Transverse colon (tissue), 4 donors: Measurements from ENCODE around the gene PCSK7.

Experiments
- CTCF ChIP-seq, 5 experiments: fragments of 200-600 bp in 3 of 5; fragments of 450-650 bp in 2 of 5; sonication (generic) in 3 of 5; IDR thresholded peaks; 1 replicate in 2 of 5; 2 replicates in 3 of 5; pipeline ENCODE4 v1.5.1; 2016 to 2017; ENCODE audit warnings: antibody characterized with exemption in 5 of 5, inconsistent platforms in 3 of 5, mild to moderate bottlenecking in 2 of 5, moderate library complexity in 1 of 5
- EP300 ChIP-seq: sonication (generic); formaldehyde crosslinking; IDR thresholded peaks from one replicate; pipeline ENCODE4 v1.6.1; 2017; ENCODE audit warnings: antibody characterized with exemption, low read depth
- POLR2A ChIP-seq: fragments of 450-650 bp; IDR thresholded peaks from one replicate; pipeline ENCODE4 v1.6.1; 2016; ENCODE audit warnings: antibody characterized with exemption, mild to moderate bottlenecking, moderate library complexity
- POLR2AphosphoS5 ChIP-seq, 3 donors: sonication (generic); formaldehyde crosslinking; IDR thresholded peaks; one replicate each; pipeline ENCODE4 v1.6.1; 2016; ENCODE audit warnings: antibody characterized with exemption in 3 of 3

DNA sequence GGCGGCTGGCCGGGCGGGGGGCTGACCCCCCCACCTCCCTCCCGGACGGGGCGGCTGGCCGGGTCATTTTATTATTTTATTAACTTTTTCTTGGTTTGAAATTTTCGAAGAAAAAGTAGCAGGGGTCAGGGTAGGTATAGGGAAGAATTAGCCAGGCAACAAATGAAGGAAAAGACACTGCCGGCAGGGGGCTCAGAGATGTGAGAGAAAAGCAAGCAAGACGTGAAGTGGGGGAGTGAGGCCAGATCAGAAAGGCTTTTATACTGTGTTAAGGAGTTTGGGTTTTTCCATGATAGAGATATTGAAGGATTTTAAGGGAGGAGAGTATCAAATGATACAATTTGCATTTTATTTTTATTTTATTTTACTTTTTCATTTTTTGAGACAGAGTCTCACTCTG lies 19.6 kb upstream of the PCSK7 start:
- TF ChIP-seq POLR2AphosphoS5 (IDR thresholded peaks at IDR 0.05) (no peak), CTCF (IDR thresholded peaks at IDR 0.05) (no peak), EP300 (no peak), POLR2A (no peak)
